Measurements from ENCODE around the gene MCF2L2. TPM values are rescaled to one million over a fixed set of nuclear protein-coding genes. Genes with fewer than 3 reads are reported as not detected.

The MCF2L2 gene
- total and polyA plus RNA-seq, 2 donors (not counting 3 experiments of a cell fraction or from before 2014, with no cell fraction given) = 0.15 to 1.1 TPM

DNA sequence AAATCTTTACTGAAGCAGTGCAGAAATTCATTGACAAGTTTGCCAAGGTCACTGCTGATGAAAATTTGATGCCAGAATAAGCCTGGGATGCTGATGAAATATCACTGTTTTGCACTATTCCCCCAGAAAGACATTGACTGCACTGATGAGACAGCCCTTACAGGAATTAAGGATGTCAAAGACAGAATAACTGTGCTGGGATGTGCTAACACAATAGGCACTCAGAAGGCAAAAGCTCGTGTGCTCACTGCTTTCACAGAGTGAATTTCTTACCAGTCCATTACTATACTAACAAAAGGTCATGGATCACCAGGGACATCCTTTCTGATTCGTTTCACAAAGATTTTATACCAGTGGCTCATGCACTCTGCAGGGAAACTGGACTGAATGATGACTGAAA is 69.4 kb downstream of the MCF2L2 start:
- Histone ChIP-seq H3K9me3 (replicated peaks; ENCODE audit: control insufficient read depth, insufficient read depth, low read length) (no peaks in the 10 kb centered on the region), H3K4me3 (replicated peaks in 1 of 3; ENCODE audit: insufficient read depth in 1 of 3, low read depth in 1 of 3, low read length in 3 of 3) (no peak overlapping the region), H3K9ac (replicated peaks; ENCODE audit: extremely low read depth, insufficient read depth, low read length) (no peak overlapping the region), H3K9me1 (replicated peaks; ENCODE audit: control insufficient read depth, extremely low read depth, insufficient read depth, low read length) (no peaks in the 10 kb centered on the region), H3K79me2 (ENCODE audit: control insufficient read depth, insufficient read depth, low read length) (no peaks in the 10 kb centered on the region), H3K4me2 (ENCODE audit: insufficient read depth, low read length) (no peak overlapping the region), H3K36me3 (ENCODE audit: control insufficient read depth in 2 of 2, extremely low read depth in 1 of 2, insufficient read depth in 2 of 2, low read length in 2 of 2) (no peaks in the 10 kb centered on the region), H3K27me3 (ENCODE audit: control insufficient read depth in 2 of 2, insufficient read depth in 2 of 2, low read length in 2 of 2) (no peaks in the 10 kb centered on the region), H4K20me1 (replicated peaks; ENCODE audit: control insufficient read depth, extremely low read depth, insufficient read depth, low read length) (no peaks in the 10 kb centered on the region), H3K27ac (ENCODE audit: insufficient read depth, low read depth, low read length) (no peak overlapping the region), H2AFZ (ENCODE audit: low read depth, low read length) (no peak overlapping the region), H3K4me1 (ENCODE audit: control insufficient read depth, extremely low read depth, insufficient read depth, low read length) (peaks cover 5% of the 10 kb centered on the region)
- BruUV-seq (replicated peaks) = no TSS peak
- ChIA-PET CTCF (interaction anchor here (0.6 kb wide), 1 partner anchor 28 kb away, joined by 4 read pairs; no protein-coding TSS in a partner anchor), POLR2A (no interaction called here)
- TF ChIP-seq, protein P1, sequence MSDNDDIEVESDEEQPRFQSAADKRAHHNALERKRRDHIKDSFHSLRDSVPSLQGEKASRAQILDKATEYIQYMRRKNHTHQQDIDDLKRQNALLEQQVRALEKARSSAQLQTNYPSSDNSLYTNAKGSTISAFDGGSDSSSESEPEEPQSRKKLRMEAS (IDR thresholded peaks at IDR 0.05; ENCODE audit: insufficient read depth, insufficient read length) = no peak
- FAIRE-seq (no peak), DNase-seq (ENCODE audit: low read depth, low spot score) (no peak)
- dilution Hi-C loops (cut with MboI; ENCODE audit: extremely low pct_ligation_motif_present, low sequenced_read_pairs) (no loop called here), intact Hi-C loops (cut with micrococcal nuclease) (no loop called here)

DNA sequence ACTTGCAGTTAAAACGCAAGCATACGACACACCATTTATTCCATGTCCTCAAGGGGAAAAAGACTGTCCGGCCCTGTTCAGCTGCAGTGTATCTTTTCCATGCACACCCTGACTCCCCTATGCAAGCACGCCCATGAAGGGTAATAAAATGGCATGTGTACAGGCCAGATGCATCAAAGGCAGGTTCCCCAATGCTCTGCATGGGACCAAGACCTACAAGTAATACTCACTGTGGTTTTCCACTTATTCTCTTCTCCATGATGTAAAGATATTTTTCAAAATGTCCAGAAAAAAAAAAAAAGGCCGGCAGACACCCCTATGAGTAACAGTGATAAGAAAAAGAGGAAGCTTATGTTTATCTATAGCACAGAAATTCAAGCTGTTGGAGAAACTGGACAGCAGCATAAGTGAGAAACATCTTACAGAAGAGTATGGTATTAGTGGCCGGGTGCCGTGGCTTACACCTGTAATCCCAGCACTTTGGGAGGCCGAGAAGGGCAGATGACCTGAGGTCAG is 70.8 kb downstream of the MCF2L2 start:
- CTCF ChIA-PET = interaction anchor here (0.9 to 1.6 kb wide), 3 partner anchors 10 to 173 kb away, joined by 3 read pairs; no protein-coding TSS in a partner anchor
- dilution Hi-C loops (cut with MboI; ENCODE audit: extremely low pct_ligation_motif_present, low sequenced_read_pairs) = no loop called here

More for the DNA sequence above, 70.8 kb downstream of the MCF2L2 start:
- Histone ChIP-seq H2AFZ (ENCODE audit: low read depth, low read length) (no peak overlapping the region), H4K20me1 (replicated peaks; ENCODE audit: control insufficient read depth, extremely low read depth, insufficient read depth, low read length) (no peaks in the 10 kb centered on the region), H3K27ac (ENCODE audit: insufficient read depth, low read depth, low read length) (no peak overlapping the region), H3K9ac (replicated peaks; ENCODE audit: extremely low read depth, insufficient read depth, low read length) (no peak overlapping the region), H3K9me1 (replicated peaks; ENCODE audit: control insufficient read depth, extremely low read depth, insufficient read depth, low read length) (no peaks in the 10 kb centered on the region), H3K79me2 (ENCODE audit: control insufficient read depth, insufficient read depth, low read length) (no peaks in the 10 kb centered on the region), H3K4me2 (ENCODE audit: insufficient read depth, low read length) (no peak overlapping the region), H3K4me3 (replicated peaks in 1 of 3; ENCODE audit: insufficient read depth in 1 of 3, low read depth in 1 of 3, low read length in 3 of 3) (no peak overlapping the region), H3K27me3 (ENCODE audit: control insufficient read depth in 2 of 2, insufficient read depth in 2 of 2, low read length in 2 of 2) (no peaks in the 10 kb centered on the region), H3K36me3 (ENCODE audit: control insufficient read depth in 2 of 2, extremely low read depth in 1 of 2, insufficient read depth in 2 of 2, low read length in 2 of 2) (no peaks in the 10 kb centered on the region), H3K4me1 (ENCODE audit: control insufficient read depth, extremely low read depth, insufficient read depth, low read length) (peaks cover 5% of the 10 kb centered on the region), H3K9me3 (replicated peaks; ENCODE audit: control insufficient read depth, insufficient read depth, low read length) (no peaks in the 10 kb centered on the region)
- intact Hi-C loops (cut with micrococcal nuclease) = no loop called here
- DNase-seq (ENCODE audit: low read depth, low spot score) (peak; percentile 8), FAIRE-seq (no peak)
- TF ChIP-seq FOS (IDR thresholded peaks at IDR 0.05; ENCODE audit: borderline replicate concordance, insufficient read depth, low read length) (peak; percentile 7), JUN (IDR thresholded peaks at IDR 0.05; ENCODE audit: borderline replicate concordance, insufficient read depth, insufficient read length, low read depth) (no peak)
- no TSS peak for BruUV-seq (replicated peaks)
- POLR2A ChIA-PET = interaction anchor here (0.7 kb wide), 1 partner anchor 20 kb away, joined by 4 read pairs; no protein-coding TSS in a partner anchor
